Raji (cell line): ENCODE results near the gene PRDM16.

ENCODE experiments used
- POLR2A ChIP-seq: IDR thresholded peaks from 2 replicates; pipeline ENCODE4 v1.6.1; 2011; ENCODE audit warnings: low read depth, low read length, control low read depth; ENCODE audit not compliant: insufficient read depth

PRDM16 gene

GRCh38 chr1:3454811-3455618 lies 386.0 kb downstream of the PRDM16 start:
- no peak for TF ChIP-seq POLR2A

GRCh38 chr1:3455670-3456448 lies 386.9 kb downstream of the PRDM16 start:
- TF ChIP-seq POLR2A, result no peak

- no peak for TF ChIP-seq POLR2A
These were observed 387.5 kb downstream of the PRDM16 start for GRCh38 chr1:3456449-3456963.

GRCh38 chr1:3456964-3457909 lies 388.2 kb downstream of the PRDM16 start:
- no peak for TF ChIP-seq POLR2A

GRCh38 chr1:3457910-3458883 lies 389.2 kb downstream of the PRDM16 start:
- TF ChIP-seq POLR2A, result no peak

- TF ChIP-seq POLR2A, result no peak
These were observed 390.3 kb downstream of the PRDM16 start for GRCh38 chr1:3459051-3459908.

GRCh38 chr1:3459940-3460671 lies 391.1 kb downstream of the PRDM16 start:
- TF ChIP-seq POLR2A, result no peak

- TF ChIP-seq POLR2A, result no peak
These were observed 391.7 kb downstream of the PRDM16 start for GRCh38 chr1:3460672-3461131.

GRCh38 chr1:3461238-3461933 lies 392.4 kb downstream of the PRDM16 start:
- no peak for TF ChIP-seq POLR2A

GRCh38 chr1:3461934-3462275 lies 392.9 kb downstream of the PRDM16 start:
- TF ChIP-seq POLR2A, result no peak

- TF ChIP-seq POLR2A, result no peak
These were observed 393.5 kb downstream of the PRDM16 start for GRCh38 chr1:3462356-3463012.
